Activated CD4-positive, alpha-beta T cell treated with anti-CD3 and anti-CD28 coated beads for 4 hours (primary cell): ENCODE results near the gene PLCG2.
"Not testable (repeated sequence)": the region's sequence is repeated elsewhere in the genome, so short reads cannot be mapped to it uniquely, and the experiment has no call there.

Source experiments
- DNase-seq, 2 donors: peaks; one replicate each; pipeline ENCODE4 v3.0.0-alpha.2; 2020

PLCG2 gene

GRCh38 chr16:81778861-81779535 is at the start of gene PLCG2:
Gene PLCG2 (plus strand): TSS chr16:81779291. CDS start chr16:81785990, 6,699 bp downstream.
- DNase-seq, result peak; percentile 42 to 45

DNA sequence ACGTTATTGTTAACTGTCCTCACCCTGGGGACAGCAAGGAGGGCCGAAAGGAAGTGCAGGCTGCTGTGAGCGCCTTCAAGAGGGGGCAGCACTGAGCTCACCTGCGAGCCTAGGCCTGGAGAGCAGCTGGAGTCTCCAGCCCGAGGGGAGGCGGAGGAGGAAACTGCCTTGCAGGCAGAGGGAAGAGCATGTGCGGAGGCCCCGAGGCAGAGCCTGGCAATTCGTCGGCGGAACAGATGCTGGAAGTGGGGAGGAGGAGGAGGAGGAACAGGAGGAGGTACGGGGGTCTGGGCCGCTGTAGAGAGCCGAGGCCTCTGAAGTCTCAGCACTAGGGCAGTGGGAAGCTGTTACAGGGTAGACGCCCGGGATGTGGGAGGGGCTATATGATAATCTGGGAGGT is 49.6 kb upstream of the PLCG2 start:
- no peak for DNase-seq

- peak; percentile 57 to 58 for DNase-seq
Observed at GRCh38 chr16:81730090-81731051, 48.7 kb upstream of the PLCG2 start.

GRCh38 chr16:81731649-81732048 is 47.4 kb upstream of the PLCG2 start:
- DNase-seq, result no peak

DNA sequence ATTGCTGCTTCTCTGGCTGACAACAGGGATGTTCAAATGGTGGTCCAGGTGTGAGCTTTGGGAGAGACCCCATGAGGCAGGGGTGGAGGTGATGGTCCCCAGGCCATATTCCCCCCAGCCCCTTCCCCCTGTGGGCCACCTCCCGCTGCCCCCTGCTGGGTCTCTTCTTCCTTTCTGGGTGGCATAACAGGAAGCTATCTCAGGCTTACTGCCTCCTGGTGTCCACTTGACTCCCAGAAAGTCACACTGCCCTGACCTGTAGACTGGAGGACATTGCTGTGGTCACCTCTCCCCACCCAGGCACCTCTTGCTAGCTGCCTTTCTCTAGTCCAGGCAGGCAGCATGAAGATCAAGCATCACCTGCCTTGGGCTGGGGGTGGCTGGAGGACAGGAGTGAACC is 46.4 kb upstream of the PLCG2 start:
- DNase-seq, result no peak

GRCh38 chr16:81733295-81733694 is 45.8 kb upstream of the PLCG2 start:
- DNase-seq, result no peak

GRCh38 chr16:81734632-81735434 is 44.3 kb upstream of the PLCG2 start:
- no peak for DNase-seq

GRCh38 chr16:81737885-81738536 is 41.1 kb upstream of the PLCG2 start:
- peak; percentile 79 to 90 for DNase-seq

DNA sequence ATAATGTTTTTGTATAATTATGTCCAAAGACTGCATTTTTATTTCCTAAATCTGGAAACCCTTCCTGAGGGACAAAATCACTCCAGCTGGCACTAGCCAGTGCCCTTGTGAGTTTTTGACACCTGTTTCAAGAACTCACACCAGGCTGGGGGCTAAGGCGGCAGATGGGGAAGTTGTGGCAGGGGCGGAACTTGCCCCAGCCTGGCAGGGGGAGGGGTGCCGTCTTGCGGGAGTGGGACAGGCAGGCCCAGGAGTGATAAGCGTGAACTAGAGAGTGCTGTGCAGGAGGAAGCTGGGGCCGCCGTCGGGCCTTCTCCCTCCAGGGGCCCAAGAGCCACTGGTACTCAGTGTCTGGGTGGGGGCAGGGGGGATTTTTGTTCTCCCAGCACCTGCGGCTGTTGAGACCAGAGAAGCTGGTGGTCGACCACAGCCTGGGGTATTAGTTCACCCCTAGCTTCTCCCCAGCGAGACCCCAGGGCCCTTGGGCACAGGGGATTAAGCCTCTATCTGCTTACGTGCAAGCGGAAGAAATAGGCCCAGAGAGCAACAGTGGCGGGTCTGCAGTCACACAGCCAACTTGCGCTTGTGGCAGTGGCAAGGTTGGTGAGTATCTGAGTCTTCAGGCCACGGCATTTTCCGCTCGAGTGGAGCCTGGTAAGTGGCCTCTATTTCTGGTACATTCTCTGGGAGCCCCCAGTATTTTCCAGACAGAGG is 40.2 kb upstream of the PLCG2 start:
- no peak for DNase-seq

GRCh38 chr16:81739503-81739902 is 39.6 kb upstream of the PLCG2 start:
- DNase-seq, result no peak

GRCh38 chr16:81740169-81740568 is 38.9 kb upstream of the PLCG2 start:
- DNase-seq, result no peak

DNA sequence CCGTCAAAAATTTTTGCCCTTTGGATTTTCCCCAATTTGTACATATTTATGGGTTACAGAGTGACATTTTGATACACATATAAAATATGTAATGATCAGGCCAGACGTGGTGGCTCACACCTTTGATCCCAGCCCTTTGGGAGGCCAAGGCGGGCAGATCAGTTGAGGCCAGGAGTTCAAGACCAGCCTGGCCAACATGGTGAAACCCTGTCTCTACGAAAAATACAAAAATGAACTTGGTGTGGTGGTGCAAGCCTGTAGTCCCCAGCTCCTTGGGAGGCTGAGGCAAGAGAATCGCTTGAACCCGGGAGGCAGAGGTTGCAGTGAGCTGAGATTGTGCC is 37.7 kb upstream of the PLCG2 start:
- not testable (repeated sequence) for DNase-seq

DNA sequence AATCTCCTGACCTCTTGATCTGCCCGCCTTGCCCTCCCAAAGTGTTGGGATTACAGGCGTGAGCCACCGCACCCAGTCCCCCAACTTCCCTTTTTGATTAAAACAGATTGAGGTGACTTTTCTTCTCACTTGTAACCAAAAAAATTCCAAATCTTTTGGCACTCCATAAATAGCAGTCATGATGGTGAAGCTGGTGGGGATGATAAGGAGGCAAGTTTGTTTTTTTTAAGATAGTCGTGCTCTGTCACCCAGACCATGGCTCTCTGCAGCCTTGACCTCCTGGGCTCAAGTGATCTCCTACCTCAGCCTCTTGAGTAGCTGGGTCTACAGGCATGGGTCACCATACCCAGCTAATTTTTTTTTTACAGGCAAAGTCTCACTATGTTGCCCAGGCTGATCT is 34.7 kb upstream of the PLCG2 start:
- DNase-seq, result no peak

- no peak for DNase-seq
Observed at GRCh38 chr16:81744911-81745310, 34.2 kb upstream of the PLCG2 start.

DNA sequence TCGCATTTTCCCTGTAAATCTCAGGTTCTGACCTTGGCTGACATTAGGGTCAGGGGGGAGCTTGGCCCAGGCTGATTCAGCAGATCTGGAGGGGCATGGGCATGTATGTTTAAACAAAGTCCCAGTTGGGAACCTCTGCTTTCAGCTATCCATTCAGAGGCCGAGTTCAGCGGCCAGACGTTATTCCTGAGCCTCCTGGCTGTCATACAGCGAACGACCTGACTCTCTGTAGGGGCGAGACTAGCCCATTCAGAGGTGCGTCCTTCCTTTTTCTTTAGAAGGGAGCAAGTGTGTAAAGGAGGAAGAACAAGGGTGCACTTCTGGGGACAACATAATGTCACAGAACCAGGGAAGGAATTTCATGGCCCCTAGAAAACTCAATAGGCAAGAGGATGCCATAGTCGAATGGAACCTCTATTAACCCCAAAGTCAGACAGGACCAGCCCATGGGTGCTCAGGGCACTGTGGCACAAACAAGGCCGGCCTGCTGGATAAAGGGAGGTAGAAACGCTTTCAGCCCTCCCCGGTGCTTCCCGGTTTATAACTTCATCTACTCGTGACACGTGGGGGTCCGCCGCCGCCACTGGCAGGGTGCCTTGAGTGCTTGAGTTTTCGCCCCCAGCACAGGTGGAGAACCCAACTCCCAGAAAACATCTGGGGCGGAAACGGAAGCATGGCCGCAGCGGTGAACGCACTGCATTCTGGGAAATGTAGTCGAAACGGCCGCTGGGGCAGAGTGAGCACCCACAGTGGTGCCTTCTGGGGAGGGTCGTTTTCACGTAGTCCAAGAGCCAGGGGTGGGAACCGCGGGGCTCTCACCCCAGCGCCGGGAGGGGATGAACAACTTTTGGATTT is 33.2 kb upstream of the PLCG2 start:
- peak; percentile 71 to 78 for DNase-seq

- no peak for DNase-seq
Observed at GRCh38 chr16:81746566-81746965, 32.5 kb upstream of the PLCG2 start.

DNA sequence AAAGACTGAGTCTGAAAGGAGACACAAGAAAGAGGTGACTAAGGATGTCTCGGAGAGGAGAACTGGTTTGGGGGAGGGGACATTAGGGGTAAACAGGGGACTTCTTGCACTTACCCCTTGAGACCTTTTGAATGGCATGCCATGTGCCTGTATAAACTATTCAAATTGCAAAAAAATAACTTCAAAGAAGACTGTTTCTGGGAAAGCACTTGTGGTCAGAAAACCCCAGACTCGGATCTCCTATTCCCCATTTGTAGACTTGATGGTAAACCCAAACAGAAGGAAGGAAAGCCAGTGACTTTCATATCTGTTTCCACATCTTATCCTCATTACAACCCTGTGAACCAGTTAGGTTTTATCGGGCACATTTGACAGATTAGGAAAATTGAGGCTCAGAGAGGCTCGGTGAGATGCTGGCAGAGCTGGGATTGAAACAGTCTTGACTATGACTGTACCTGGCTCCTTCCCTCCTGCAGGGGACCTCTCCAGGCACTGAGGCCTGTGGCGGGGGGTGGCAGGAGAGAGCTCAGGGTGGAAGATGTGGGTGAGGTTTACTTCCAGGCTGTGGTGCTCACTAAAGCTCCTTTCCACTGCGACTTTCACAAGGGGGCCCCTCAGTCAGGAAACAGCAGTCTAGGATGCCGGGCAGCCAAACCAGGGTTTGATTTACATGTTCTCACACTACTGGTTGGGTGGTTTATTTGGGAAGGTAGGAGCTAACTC is 30.5 kb upstream of the PLCG2 start:
- DNase-seq, result no peak

- DNase-seq, result no peak
Observed at GRCh38 chr16:81752225-81752875, 26.7 kb upstream of the PLCG2 start.

DNA sequence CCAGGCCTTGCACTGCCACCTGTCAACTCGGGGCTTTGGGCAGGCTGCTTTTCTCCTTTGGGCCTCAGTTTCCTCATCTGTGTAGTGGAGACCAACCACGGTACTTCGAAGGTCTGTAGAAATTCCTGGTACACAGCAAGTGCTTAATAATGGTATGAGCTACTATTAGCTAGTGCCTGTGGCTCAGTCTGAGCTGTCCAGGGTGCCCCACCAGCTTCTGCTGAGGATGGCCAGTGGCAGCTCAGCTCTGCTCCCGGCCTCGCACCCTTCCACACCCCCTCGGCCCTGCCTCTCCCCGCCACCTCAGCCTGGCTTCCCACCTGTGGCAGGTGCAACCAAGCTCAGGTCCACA is 26.2 kb upstream of the PLCG2 start:
- DNase-seq, result no peak

GRCh38 chr16:81754858-81755257 is 24.2 kb upstream of the PLCG2 start:
- no peak for DNase-seq
